GM12892 (cell line): ENCODE data around the gene CIPC.
A peak's percentile ranks its signal among the peaks of the same experiment; 100 is the strongest.

Source experiments
- DNase-seq: peaks from one replicate; pipeline ENCODE4 v3.0.0; 2011; ENCODE audit not compliant: insufficient read length
- FAIRE-seq: peaks from 2 replicates; lab custom pipeline; 2011; peaks lifted over from hg19 to GRCh38; lab: Jason Lieb, UNC
- POLR2A ChIP-seq: IDR thresholded peaks from 2 replicates; pipeline ENCODE4 v1.6.1; 2011; ENCODE audit warnings: low read depth, low read length, control low read depth
- POLR2AphosphoS5 ChIP-seq: IDR thresholded peaks from 2 replicates; pipeline ENCODE4 v1.6.1; 2011; ENCODE audit warnings: low read depth, low read length, control low read depth
- TAF1 ChIP-seq: IDR thresholded peaks from 2 replicates; pipeline ENCODE4 v1.6.1; 2011; ENCODE audit warnings: low read depth, mild to moderate bottlenecking, control low read depth, low read length, borderline replicate concordance

Gene CIPC

DNA sequence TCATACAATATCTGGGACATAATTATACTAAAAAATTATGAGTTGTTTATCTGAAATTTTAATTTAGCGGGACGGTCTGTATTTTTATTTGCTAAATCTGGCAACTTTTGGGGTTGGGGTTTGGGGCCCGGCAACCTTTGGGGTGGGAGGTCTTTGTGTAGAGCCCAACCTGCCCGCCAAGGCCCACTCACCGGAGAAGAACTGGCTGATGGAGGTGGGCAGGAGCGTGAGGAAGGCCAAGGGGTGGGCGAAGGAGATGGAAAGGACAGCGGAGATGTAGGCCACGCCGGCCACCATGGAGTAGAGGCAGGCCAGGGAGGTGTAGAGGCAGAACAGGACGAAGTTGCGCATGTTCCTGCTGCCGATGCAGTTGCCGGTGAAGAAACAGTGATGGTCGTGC, 41.0 kb downstream of the CIPC start:
- FAIRE-seq = no peak
- no peak for DNase-seq
- no peak for TF ChIP-seq TAF1
- TF ChIP-seq POLR2AphosphoS5 = no peak
- TF ChIP-seq POLR2A = no peak

DNA sequence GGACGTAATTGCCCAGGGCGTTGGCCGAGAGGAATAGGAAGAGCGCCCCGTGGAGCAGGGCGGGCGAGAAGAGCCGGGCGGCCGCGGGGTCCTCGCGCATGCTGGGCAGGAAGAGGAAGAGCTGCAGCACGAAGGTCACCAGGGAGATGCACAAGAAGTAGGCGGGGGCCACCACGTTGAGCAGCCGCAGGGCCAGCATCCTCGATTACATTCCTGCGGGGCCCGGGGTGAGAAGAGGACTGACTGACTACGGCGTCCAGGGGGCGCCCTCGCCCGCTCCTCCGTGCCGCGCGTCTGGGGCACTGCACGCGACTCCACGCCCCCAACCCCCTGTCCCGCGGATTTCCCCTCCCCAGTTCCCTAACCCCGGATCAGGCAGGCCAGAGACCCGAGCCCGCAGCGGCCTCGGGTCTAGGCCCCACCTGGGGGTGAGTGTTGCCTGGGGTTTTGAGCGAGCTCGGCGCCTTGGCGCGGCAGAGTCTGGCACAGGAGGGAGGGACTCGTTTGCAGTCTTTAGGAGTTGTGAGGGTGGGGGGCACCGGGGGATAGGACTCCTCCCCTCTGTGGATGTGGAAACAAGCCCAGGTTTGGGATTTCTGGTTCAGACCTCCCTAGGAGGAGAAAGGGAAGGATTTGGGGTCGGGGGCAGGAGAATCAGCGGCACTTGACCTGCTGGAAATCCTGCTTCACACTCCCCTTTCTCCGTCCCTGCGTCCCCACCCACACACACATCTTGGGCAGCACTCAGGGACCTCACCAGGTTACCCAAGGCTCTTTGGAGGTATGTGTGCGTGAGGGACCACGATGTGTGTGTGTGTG, 41.7 kb downstream of the CIPC start:
- DNase-seq (peak; percentile 60), FAIRE-seq (no peak)
- TF ChIP-seq POLR2A (no peak), POLR2AphosphoS5 (no peak), TAF1 (no peak)

- DNase-seq (no peak), FAIRE-seq (no peak)
- no peak for TF ChIP-seq POLR2A
- TF ChIP-seq TAF1 = no peak
- TF ChIP-seq POLR2AphosphoS5 = no peak
These were observed 42.5 kb downstream of the CIPC start for GRCh38 chr14:77140359-77141213.

- TF ChIP-seq TAF1 (no peak), POLR2AphosphoS5 (no peak), POLR2A (no peak)
- DNase-seq (no peak), FAIRE-seq (no peak)
These were observed 43.4 kb downstream of the CIPC start, which contains the start of gene ZDHHC22 for GRCh38 chr14:77141214-77142004. ZDHHC22 (minus strand) TSS chr14:77141791; CDS start chr14:77139738, 2,053 bp downstream.

GRCh38 chr14:77142005-77142800, 44.1 kb downstream of the CIPC start:
- DNase-seq (no peak), FAIRE-seq (peak; percentile 33)
- no peak for TF ChIP-seq POLR2A
- TF ChIP-seq TAF1 = no peak
- no peak for TF ChIP-seq POLR2AphosphoS5

- TF ChIP-seq POLR2A (no peak), POLR2AphosphoS5 (no peak), TAF1 (no peak)
These were observed 45.0 kb downstream of the CIPC start for GRCh38 chr14:77143071-77143470.

DNA sequence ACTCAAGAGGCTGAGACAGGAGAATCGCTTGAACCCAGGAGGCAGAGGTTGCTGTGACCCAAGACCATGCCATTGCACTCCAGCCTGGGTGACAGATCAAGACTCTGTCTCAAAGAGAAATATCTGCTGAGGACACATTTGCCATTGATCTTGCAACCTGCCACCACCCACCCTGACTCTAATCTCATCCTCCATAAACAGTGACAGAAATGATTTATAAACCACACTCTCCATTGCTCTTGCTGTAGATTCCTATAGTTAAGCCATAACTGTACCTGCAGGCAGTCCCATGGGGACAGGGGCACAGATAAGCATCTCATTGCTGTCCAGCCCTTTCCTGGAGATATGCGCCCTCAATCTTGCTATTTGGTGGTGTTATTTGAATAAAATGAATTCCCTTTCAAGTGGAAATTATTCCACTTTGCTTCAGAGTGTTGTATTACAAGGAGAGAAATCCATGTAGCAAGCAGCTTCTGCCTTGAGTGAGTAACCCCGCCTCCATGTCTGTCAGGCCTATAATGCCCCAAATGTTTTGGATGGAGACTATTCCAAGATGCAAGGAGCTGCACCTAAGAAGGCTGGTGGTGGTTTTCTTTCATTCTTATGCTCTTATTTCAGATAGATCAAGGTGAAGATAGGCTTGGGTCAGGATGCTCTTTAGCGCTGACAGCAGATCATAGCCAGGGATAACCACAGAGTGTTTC, 46.5 kb downstream of the CIPC start:
- DNase-seq (no peak), FAIRE-seq (no peak)
- TF ChIP-seq POLR2AphosphoS5 = no peak
- TF ChIP-seq TAF1 = no peak
- TF ChIP-seq POLR2A = no peak

More at GRCh38 chr14:77143071-77143470, 45.0 kb downstream of the CIPC start:
- FAIRE-seq (no peak), DNase-seq (no peak)

- DNase-seq = no peak
- TF ChIP-seq POLR2AphosphoS5 (no peak), TAF1 (no peak), POLR2A (no peak)
- FAIRE-seq = no peak
These were observed 48.1 kb downstream of the CIPC start for GRCh38 chr14:77145975-77146740.

GRCh38 chr14:77148510-77149231, 50.6 kb downstream of the CIPC start:
- FAIRE-seq = no peak
- DNase-seq = no peak

More at GRCh38 chr14:77148510-77149231, 50.6 kb downstream of the CIPC start:
- TF ChIP-seq TAF1 = no peak
- no peak for TF ChIP-seq POLR2AphosphoS5
- no peak for TF ChIP-seq POLR2A
